Mammary epithelial cell (primary cell): Measurements from ENCODE around the gene CPZ.

Source experiments
- CTCF ChIP-seq, 2 donors: IDR thresholded peaks in 1 of 2; conservative IDR thresholded peaks in 1 of 2; 2 replicates each; pipeline ENCODE4 v1.5.1; 2011 to 2012; ENCODE audit warnings: inconsistent platforms in 2 of 2, low read length in 2 of 2, mild to moderate bottlenecking in 2 of 2, control low read depth in 1 of 2, low read depth in 1 of 2; ENCODE audit not compliant: insufficient read depth in 1 of 2; ENCODE audit errors: extremely low read depth in 1 of 2
- EZH2 ChIP-seq: IDR thresholded peaks from 2 replicates; pipeline ENCODE4 v1.6.1; 2012; ENCODE audit warnings: low read length, inconsistent platforms, borderline replicate concordance

GRCh38 chr4:8640816-8641215 lies 48.3 kb downstream of the CPZ start:
- TF ChIP-seq CTCF (conservative IDR thresholded peaks at IDR 0.05 in 1 of 2, IDR thresholded peaks at IDR 0.05 in 1 of 2; ENCODE audit: extremely low read depth in 1 of 2, insufficient read depth in 1 of 2, low read depth in 1 of 2, low read length in 2 of 2) (no peak), EZH2 (no peak)
